Stimulated activated CD4-positive, alpha-beta T cell treated with anti-CD3 and anti-CD28 coated beads, Interleukin-15, amount 100 ng/mL, for 24 hours (primary cell): ENCODE measurements around the gene MTHFD2.
A peak's percentile ranks its signal among the peaks of the same experiment; 100 is the strongest.
"Not testable (repeated sequence)": the region's sequence is repeated elsewhere in the genome, so short reads cannot be mapped to it uniquely, and the experiment has no call there.

Experiments used
- DNase-seq: peaks from one replicate; pipeline ENCODE4 v3.0.0-alpha.2; 2020

The MTHFD2 gene

GRCh38 chr2:74198461-74199274, at the start of gene MTHFD2:
Gene MTHFD2, plus strand, starts transcription at chr2:74198615. Its CDS starts 27 bp downstream, at chr2:74198642.
- peak; percentile 96 for DNase-seq

GRCh38 chr2:74149247-74149525, 49.2 kb upstream of the MTHFD2 start:
- no peak for DNase-seq

GRCh38 chr2:74149570-74150319, 48.7 kb upstream of the MTHFD2 start:
- no peak for DNase-seq

GRCh38 chr2:74152954-74153353, 45.5 kb upstream of the MTHFD2 start:
- DNase-seq = no peak

- DNase-seq = no peak
Observed at GRCh38 chr2:74155830-74156229, 42.6 kb upstream of the MTHFD2 start.

GRCh38 chr2:74162951-74163350, 35.5 kb upstream of the MTHFD2 start:
- no peak for DNase-seq

- no peak for DNase-seq
Observed at GRCh38 chr2:74164761-74165160, 33.7 kb upstream of the MTHFD2 start.

GRCh38 chr2:74168739-74169138, 29.7 kb upstream of the MTHFD2 start:
- no peak for DNase-seq

GRCh38 chr2:74174909-74175308, 23.5 kb upstream of the MTHFD2 start:
- no peak for DNase-seq

- no peak for DNase-seq
Observed at GRCh38 chr2:74177696-74178095, 20.7 kb upstream of the MTHFD2 start.

GRCh38 chr2:74178211-74179062, 20.0 kb upstream of the MTHFD2 start, which contains the start of gene MOB1A:
Gene MOB1A, minus strand, starts transcription at chr2:74178879. Its CDS starts 205 bp downstream, at chr2:74178674.
- DNase-seq = peak; percentile 99

GRCh38 chr2:74179063-74179865, 19.2 kb upstream of the MTHFD2 start:
- no peak for DNase-seq

- no peak for DNase-seq
Observed at GRCh38 chr2:74181739-74182138, 16.7 kb upstream of the MTHFD2 start.

- no peak for DNase-seq
Observed at GRCh38 chr2:74183878-74184277, 14.5 kb upstream of the MTHFD2 start.

- peak; percentile 60 for DNase-seq
Observed at GRCh38 chr2:74186038-74186437, 12.4 kb upstream of the MTHFD2 start.

- DNase-seq = not testable (repeated sequence)
Observed at GRCh38 chr2:74186706-74187105, 11.7 kb upstream of the MTHFD2 start.

- no peak for DNase-seq
Observed at GRCh38 chr2:74188018-74188601, 10.3 kb upstream of the MTHFD2 start.

- no peak for DNase-seq
Observed at GRCh38 chr2:74188696-74189095, 9.7 kb upstream of the MTHFD2 start.

- DNase-seq = no peak
Observed at GRCh38 chr2:74191596-74192380, 6.6 kb upstream of the MTHFD2 start.

- no peak for DNase-seq
Observed at GRCh38 chr2:74194799-74195198, 3.6 kb upstream of the MTHFD2 start.

GRCh38 chr2:74197049-74197448, 1.4 kb upstream of the MTHFD2 start:
- DNase-seq = no peak
